Stimulated activated effector memory CD8-positive, alpha-beta T cell treated with anti-CD3 and anti-CD28 coated beads, Interleukin-12 subunit alpha, Interleukin-12 subunit beta, amount 100 ng/mL, for 72 hours (primary cell): ENCODE data around the gene POLA1.

Source experiments
- ATAC-seq: fragments of 150-1000 bp; cut with Tn5 transposase; 2 replicates; pipeline ENCODE4 v1.10.0; 2021
- DNase-seq, 2 donors: peaks; one replicate each; pipeline ENCODE4 v3.0.0; 2021 to 2022; ENCODE audit warnings: low spot score in 2 of 2
- H3K27ac Mint-ChIP-seq: one replicate; pipeline ENCODE4 v1.8.0; 2022; ENCODE audit warnings: mild to moderate bottlenecking, mixed read lengths
- H3K36me3 Mint-ChIP-seq: one replicate; pipeline ENCODE4 v1.8.0; 2022; ENCODE audit warnings: mild to moderate bottlenecking, mixed read lengths
- H3K4me1 Mint-ChIP-seq: one replicate; pipeline ENCODE4 v1.8.0; 2022; ENCODE audit warnings: mixed read lengths
- H3K4me3 Mint-ChIP-seq: one replicate; pipeline ENCODE4 v1.8.0; 2022; ENCODE audit warnings: mild to moderate bottlenecking, mixed read lengths
- H3K9me3 Mint-ChIP-seq: one replicate; pipeline ENCODE4 v1.8.0; 2022; ENCODE audit warnings: mixed read lengths

POLA1 gene

GRCh38 chrX:25020905-25021449 is 327.3 kb downstream of the POLA1 start:
- peaks cover 36% of the 10 kb centered on the region for H3K4me1 Mint-ChIP-seq
- H3K36me3 Mint-ChIP-seq: no peaks in the 10 kb centered on the region
- peak overlapping the region; percentile 36 for H3K4me3 Mint-ChIP-seq
- H3K9me3 Mint-ChIP-seq: no peaks in the 10 kb centered on the region
- peak; percentile 68 for ATAC-seq
- H3K27ac Mint-ChIP-seq: no peak overlapping the region
- DNase-seq: peak in 1 of 2 donors; percentile 25

DNA sequence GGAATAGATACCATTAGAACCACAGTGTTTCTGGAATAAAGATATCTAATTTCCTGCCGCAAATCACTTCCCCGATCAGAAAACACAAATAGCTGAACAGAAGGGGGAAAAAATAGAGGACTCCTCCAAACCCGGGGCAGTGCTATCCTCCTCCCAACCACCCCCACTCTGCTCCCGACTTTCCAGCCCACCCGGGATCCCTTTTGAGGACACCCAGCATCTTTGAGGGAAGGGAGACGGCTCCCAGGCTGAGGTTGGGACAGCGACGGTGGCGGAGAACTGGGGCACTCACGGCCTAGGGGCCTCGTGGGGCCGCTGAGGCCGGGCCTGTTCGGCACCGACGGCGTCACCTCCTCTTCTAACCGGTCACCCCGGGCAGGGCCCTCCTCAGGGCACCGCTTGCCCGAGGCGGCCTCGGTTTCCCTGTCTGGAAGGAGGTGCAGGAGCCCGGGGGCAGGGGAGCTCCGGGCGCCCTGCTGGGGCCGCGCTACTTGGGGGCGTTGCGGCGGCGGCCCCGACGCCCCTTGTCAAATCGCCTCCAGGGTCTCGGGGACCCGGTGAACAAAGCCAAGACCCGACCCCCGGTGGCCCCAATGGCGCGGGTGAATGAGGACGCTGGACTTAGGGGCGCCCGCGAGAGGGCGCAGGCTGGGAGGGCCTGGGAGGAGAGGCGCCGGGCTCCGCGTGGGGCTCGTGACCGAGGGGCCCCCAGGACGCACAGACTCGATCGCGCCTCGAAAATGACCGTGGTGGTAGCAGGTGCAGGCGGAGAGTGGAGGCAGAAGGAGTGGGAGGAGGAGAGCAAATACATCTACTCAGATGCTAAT is 329.0 kb downstream of the POLA1 start:
- no peak overlapping the region for H3K27ac Mint-ChIP-seq
- no peaks in the 10 kb centered on the region for H3K9me3 Mint-ChIP-seq
- H3K4me3 Mint-ChIP-seq: peak overlapping the region; percentile 36
- no peak for DNase-seq
- ATAC-seq: no peak
- H3K36me3 Mint-ChIP-seq: no peaks in the 10 kb centered on the region
- H3K4me1 Mint-ChIP-seq: peaks cover 32% of the 10 kb centered on the region

DNA sequence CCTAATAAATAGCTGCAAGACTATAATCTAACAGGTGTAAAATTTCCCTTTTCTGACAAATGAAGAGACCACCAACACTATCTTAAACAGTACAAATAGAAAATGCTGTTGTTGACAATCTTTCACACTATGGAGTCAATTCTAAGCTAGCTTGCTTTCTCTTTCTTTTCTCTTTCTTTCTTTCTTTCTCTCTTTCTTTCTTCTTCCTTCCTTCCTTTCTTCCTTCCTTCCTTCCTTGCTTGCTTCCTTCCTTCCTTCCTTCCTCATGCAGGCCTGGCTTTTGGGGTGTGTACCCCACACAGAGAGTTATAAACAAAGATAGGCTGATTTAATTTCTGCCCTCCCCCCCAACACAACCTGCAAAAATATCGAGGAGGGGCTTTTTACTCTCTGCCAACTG is 330.2 kb downstream of the POLA1 start:
- H3K9me3 Mint-ChIP-seq: no peaks in the 10 kb centered on the region
- H3K36me3 Mint-ChIP-seq: no peaks in the 10 kb centered on the region
- no peak overlapping the region for H3K27ac Mint-ChIP-seq
- H3K4me3 Mint-ChIP-seq: no peak overlapping the region
- peaks cover 31% of the 10 kb centered on the region for H3K4me1 Mint-ChIP-seq
- no peak for DNase-seq
- ATAC-seq: no peak

DNA sequence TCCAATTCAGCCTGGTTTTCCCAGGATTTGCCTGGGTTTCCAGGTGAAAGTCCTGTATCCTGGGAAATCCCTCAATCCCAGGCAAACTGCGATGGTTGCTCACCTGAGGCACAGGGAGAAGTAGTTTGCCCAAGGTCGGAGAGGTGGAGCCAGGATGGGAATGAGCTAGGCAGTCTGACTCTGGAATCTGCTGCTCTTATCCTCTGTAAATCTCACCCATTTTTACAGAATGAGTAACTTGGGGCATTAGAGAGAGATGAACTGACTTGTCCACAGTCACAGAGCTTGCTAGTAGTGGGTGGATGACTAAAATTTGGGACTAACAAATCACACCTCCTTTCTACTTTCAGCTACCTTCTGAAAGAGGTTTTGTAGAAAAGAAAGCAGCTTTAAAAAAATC is 331.9 kb downstream of the POLA1 start:
- ATAC-seq: no peak
- no peak overlapping the region for H3K27ac Mint-ChIP-seq

GRCh38 chrX:25026576-25026975 is 332.9 kb downstream of the POLA1 start:
- no peaks in the 10 kb centered on the region for H3K36me3 Mint-ChIP-seq
- H3K9me3 Mint-ChIP-seq: no peaks in the 10 kb centered on the region
- DNase-seq (no peak), ATAC-seq (no peak)
- H3K27ac Mint-ChIP-seq: no peak overlapping the region
- H3K4me1 Mint-ChIP-seq: peaks cover 18% of the 10 kb centered on the region
- no peak overlapping the region for H3K4me3 Mint-ChIP-seq

More for the DNA sequence above, 331.9 kb downstream of the POLA1 start:
- DNase-seq: no peak
- no peak overlapping the region for H3K4me3 Mint-ChIP-seq
- no peaks in the 10 kb centered on the region for H3K9me3 Mint-ChIP-seq
- peaks cover 24% of the 10 kb centered on the region for H3K4me1 Mint-ChIP-seq
- no peaks in the 10 kb centered on the region for H3K36me3 Mint-ChIP-seq

- no peak for DNase-seq
- Mint-ChIP-seq H3K9me3 (no peaks in the 10 kb centered on the region), H3K4me1 (peaks cover 5% of the 10 kb centered on the region), H3K27ac (no peak overlapping the region), H3K36me3 (no peaks in the 10 kb centered on the region), H3K4me3 (no peak overlapping the region)
- no peak for ATAC-seq
Measured at GRCh38 chrX:25028726-25029125, 335.0 kb downstream of the POLA1 start.

DNA sequence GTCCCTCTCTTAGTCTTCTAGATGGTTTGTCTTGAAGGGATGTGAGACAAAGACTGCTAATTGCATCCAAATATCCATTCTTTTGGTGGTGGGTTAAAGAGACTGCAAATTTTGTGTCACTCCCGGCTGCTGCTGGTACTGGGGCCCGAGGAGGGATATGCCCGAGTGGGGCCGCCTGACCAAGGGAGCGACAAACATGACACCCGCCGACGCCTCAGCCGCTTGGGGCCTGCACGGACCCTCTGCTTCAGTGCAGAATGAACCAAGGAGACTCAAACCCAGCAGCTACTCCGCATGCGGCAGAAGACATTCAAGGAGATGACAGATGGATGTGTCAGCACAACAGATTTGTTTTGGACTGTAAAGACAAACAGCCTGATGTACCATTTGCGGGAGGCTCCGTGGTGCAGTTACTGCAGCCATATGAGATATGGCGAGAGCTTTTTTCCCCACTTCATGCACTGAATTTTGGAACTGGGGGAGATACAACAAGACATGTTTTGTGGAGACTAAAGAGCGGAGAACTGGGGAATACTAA is 335.6 kb downstream of the POLA1 start:
- Mint-ChIP-seq H3K4me3 (no peak overlapping the region), H3K27ac (no peak overlapping the region), H3K9me3 (no peaks in the 10 kb centered on the region), H3K36me3 (no peaks in the 10 kb centered on the region), H3K4me1 (no peaks in the 10 kb centered on the region)
- ATAC-seq (no peak), DNase-seq (no peak)

GRCh38 chrX:25034889-25035288 is 341.2 kb downstream of the POLA1 start:
- no peaks in the 10 kb centered on the region for H3K9me3 Mint-ChIP-seq
- ATAC-seq (no peak), DNase-seq (no peak)
- no peaks in the 10 kb centered on the region for H3K4me1 Mint-ChIP-seq
- no peaks in the 10 kb centered on the region for H3K36me3 Mint-ChIP-seq
- no peak overlapping the region for H3K27ac Mint-ChIP-seq
- H3K4me3 Mint-ChIP-seq: no peak overlapping the region

- Mint-ChIP-seq H3K4me1 (no peaks in the 10 kb centered on the region), H3K9me3 (no peaks in the 10 kb centered on the region), H3K27ac (no peak overlapping the region), H3K36me3 (no peaks in the 10 kb centered on the region), H3K4me3 (no peak overlapping the region)
- ATAC-seq: no peak
- no peak for DNase-seq
Measured at GRCh38 chrX:25039036-25039435, 345.3 kb downstream of the POLA1 start.

DNA sequence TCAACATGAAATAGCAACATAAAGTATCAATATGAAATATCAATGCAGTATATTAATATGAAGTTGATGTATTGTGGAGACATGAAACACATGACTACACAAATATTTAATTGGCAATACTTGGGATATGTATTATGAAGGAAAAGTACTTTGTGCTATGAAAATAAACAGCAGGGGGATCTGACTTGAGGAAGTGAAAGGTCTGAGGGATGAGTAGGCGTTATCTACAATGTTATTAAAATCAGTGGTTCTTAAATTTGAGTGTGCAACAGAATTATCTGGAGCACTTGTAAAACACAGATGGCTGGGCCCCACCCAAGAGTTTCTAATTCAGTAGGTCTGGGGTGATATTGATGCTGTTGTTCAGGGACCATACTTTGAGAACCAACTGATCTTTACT is 349.5 kb downstream of the POLA1 start:
- Mint-ChIP-seq H3K36me3 (no peaks in the 10 kb centered on the region), H3K4me1 (no peaks in the 10 kb centered on the region), H3K9me3 (no peaks in the 10 kb centered on the region), H3K27ac (no peak overlapping the region), H3K4me3 (no peak overlapping the region)
- ATAC-seq (no peak), DNase-seq (no peak)
